Cerebellar nuclear complex (tissue), 1 donor: ENCODE data around the gene FGF3.
"Not testable (repeated sequence)": the region's sequence is repeated elsewhere in the genome, so short reads cannot be mapped to it uniquely, and the experiment has no call there.

Source experiments
- DNase-seq, 2 experiments: peaks; one replicate each; lab custom pipeline; 2025; lab: John Stamatoyannopoulos, UW

Gene FGF3

DNA sequence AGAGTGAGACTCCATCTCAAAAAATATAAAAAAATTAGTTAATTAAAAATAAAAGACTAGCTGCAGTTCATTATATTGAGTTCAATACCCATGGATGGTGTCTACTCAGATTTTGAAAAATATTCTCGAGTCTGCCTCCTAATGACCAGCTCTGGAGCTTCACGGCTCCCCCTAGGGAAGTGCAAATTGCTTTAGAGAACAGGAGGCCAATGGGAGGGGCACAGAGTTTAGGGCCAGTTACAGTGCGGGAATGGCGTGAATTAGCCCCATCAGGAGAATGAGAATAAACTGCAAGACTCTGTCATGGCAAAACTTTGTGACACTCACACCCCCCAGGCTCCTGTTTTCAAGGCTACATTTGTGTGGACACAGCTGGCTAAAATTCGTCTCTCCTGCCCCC, 48.7 kb downstream of the FGF3 start:
- no peak for DNase-seq

DNA sequence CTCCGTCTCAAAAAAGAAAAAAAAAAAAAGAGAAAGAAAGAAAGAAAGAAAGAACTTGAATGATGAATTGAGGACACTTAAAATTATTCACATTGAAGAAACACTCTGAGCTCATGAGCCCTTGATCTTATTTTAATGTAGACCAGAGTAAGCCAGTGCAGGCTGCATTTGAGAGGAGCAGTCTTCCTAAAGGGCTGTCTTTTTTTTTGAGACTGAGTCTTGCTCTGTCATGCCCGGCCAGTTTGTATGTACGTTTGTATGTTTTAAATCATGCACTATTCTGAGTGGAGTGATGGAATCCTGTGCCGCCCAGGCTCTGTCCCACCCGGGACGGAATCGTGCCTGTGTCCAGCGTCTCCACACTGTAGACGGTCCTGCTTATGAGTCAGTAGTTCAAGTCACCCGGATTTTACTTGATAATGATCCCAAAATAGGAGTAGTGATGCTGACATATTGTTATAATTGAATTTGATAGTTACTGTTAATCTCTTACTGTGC, 53.7 kb downstream of the FGF3 start:
- DNase-seq = no peak

DNA sequence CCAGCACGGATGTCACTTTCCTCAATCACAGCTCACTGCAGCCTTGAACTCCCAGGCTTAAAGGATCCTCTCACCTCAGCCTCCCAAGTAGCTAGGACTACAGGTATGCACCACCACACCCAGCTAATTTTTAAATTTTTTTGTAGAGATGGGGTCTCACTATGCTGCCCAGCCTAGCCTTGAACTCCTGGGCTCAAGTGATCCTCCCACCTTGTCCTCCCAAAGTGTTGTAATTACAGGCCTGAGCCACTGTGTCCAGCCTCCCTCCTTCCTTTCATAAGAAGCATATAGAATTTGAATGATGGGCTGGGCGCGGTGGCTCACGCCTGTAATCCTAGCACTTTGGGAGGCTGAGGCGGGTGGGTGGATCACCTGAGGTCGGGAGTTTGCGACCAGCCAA, 54.3 kb downstream of the FGF3 start:
- not testable (repeated sequence) for DNase-seq

DNA sequence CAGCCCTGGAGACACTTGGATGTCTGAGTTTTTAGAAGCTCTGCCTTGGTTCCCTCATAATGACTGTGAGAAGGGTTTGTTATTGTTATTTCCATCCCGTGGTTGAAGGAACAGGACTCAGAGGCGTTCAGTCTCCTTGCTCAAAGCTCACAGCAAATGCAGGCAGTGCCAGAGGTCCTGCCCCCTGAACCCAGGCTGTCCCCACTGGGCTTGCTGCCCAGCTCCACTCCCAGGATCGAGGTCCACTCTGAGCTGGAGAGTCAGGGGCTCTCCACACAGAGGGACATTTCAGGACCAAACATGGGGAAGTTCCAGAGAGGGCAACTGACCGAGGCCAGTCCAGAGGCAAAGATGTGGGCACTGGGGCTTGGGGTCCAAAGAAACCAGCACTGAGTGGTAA, 58.9 kb downstream of the FGF3 start:
- no peak for DNase-seq
